Liver (tissue), 9 donors: ENCODE measurements around the gene ATP2B2. TPM values are rescaled to one million over a fixed set of nuclear protein-coding genes. Genes with fewer than 3 reads are reported as not detected.

Source experiments
- DNase-seq: peaks from one replicate; pipeline ENCODE4 v3.0.0-alpha.2; 2017; ENCODE audit warnings: low spot score
- H3K27ac ChIP-seq, 2 donors: one replicate each; pipeline ENCODE4 v1.7.0; 2013; ENCODE audit warnings: inconsistent platforms in 2 of 2, low read length in 2 of 2, control low read depth in 1 of 2, low read depth in 1 of 2, mild to moderate bottlenecking in 1 of 2
- H3K27me3 ChIP-seq, 4 donors: one replicate each; pipeline versions ENCODE4 v1.6.1 to v1.7.0; 2013; ENCODE audit warnings: low read length in 3 of 4, inconsistent platforms in 1 of 4, mild to moderate bottlenecking in 1 of 4, moderate library complexity in 1 of 4; ENCODE audit not compliant: control insufficient read depth in 4 of 4, insufficient read depth in 4 of 4
- H3K36me3 ChIP-seq, 4 donors: one replicate each; pipeline versions ENCODE4 v1.6.1 to v1.7.0; 2013; ENCODE audit warnings: low read length in 3 of 4, mild to moderate bottlenecking in 3 of 4, low read depth in 1 of 4, moderate library complexity in 1 of 4; ENCODE audit not compliant: control insufficient read depth in 4 of 4, insufficient read depth in 3 of 4
- H3K4me1 ChIP-seq, 4 donors: one replicate each; pipeline versions ENCODE4 v1.6.1 to v1.7.0; 2013; ENCODE audit warnings: low read length in 3 of 4, mild to moderate bottlenecking in 3 of 4, moderate library complexity in 1 of 4; ENCODE audit not compliant: control insufficient read depth in 4 of 4, insufficient read depth in 4 of 4
- H3K4me3 ChIP-seq, 3 donors: one replicate each; pipeline versions ENCODE4 v1.6.1 to v1.7.0; 2013; ENCODE audit warnings: low read length in 3 of 3, control low read depth in 1 of 3, low read depth in 1 of 3, mild to moderate bottlenecking in 1 of 3
- H3K9ac ChIP-seq, 2 donors: one replicate each; pipeline ENCODE4 v1.7.0; 2013; ENCODE audit warnings: low read length in 2 of 2, mild to moderate bottlenecking in 2 of 2, moderate library complexity in 2 of 2, control low read depth in 1 of 2, low read depth in 1 of 2
- H3K9me3 ChIP-seq, 4 donors: one replicate each; pipeline versions ENCODE4 v1.6.1 to v1.7.0; 2013; ENCODE audit warnings: low read length in 3 of 4; ENCODE audit not compliant: control insufficient read depth in 4 of 4
- EGR1 ChIP-seq, 2 donors: IDR thresholded peaks; 2 replicates each; pipeline ENCODE4 v1.6.1; 2016 to 2018; ENCODE audit warnings: antibody characterized with exemption in 2 of 2, low read depth in 2 of 2
- FOXA1 ChIP-seq: IDR thresholded peaks from 2 replicates; pipeline ENCODE4 v1.6.1; 2016; ENCODE audit warnings: antibody characterized with exemption
- FOXA2 ChIP-seq: IDR thresholded peaks from 2 replicates; pipeline ENCODE4 v1.6.1; 2016; ENCODE audit warnings: antibody characterized with exemption
- HNF4A ChIP-seq, 2 donors: conservative IDR thresholded peaks; 2 replicates each; pipeline ENCODE4 v1.6.1; 2016; ENCODE audit warnings: antibody characterized with exemption in 2 of 2, mild to moderate bottlenecking in 2 of 2
- HNF4G ChIP-seq: IDR thresholded peaks from 2 replicates; pipeline ENCODE4 v1.6.1; 2016; ENCODE audit warnings: antibody characterized with exemption
- NR2F2 ChIP-seq: IDR thresholded peaks from 2 replicates; pipeline ENCODE4 v1.6.1; 2016; ENCODE audit warnings: antibody characterized with exemption
- RAD21 ChIP-seq, 2 donors: IDR thresholded peaks; 2 replicates each; pipeline ENCODE4 v1.6.1; 2016; ENCODE audit warnings: antibody characterized with exemption in 2 of 2, mild to moderate bottlenecking in 2 of 2
- RXRA ChIP-seq, 2 donors: IDR thresholded peaks; 2 replicates each; pipeline ENCODE4 v1.6.1; 2017 to 2018; ENCODE audit warnings: antibody characterized with exemption in 2 of 2, mild to moderate bottlenecking in 1 of 2
- SP1 ChIP-seq: IDR thresholded peaks from 2 replicates; pipeline ENCODE4 v1.6.1; 2018; ENCODE audit warnings: antibody characterized with exemption, mild to moderate bottlenecking
- TAF1 ChIP-seq: conservative IDR thresholded peaks from 2 replicates; pipeline ENCODE4 v1.6.1; 2016; ENCODE audit warnings: antibody characterized with exemption, mild to moderate bottlenecking
- YY1 ChIP-seq: IDR thresholded peaks from 2 replicates; pipeline ENCODE4 v1.6.1; 2016; ENCODE audit warnings: antibody characterized with exemption, mild to moderate bottlenecking
- WGBS: extraction: QIAGEN DNeasy Blood & Tissue Kit; methylation state at CpG from one replicate; pipeline ENCODE4 v1.1.7; 2013; 5-methylcytosine and 5-hydroxymethylcytosine counted together
- polyA plus RNA-seq, 2 donors: library from polyadenylated mRNA; stranded (reverse) in 1 of 2; unstranded in 1 of 2; fragments of 200-250 nt in 1 of 2; fragments of >200 nt in 1 of 2; fragmentation: Nextera tagmentation in 1 of 2; extraction: Ambion mirVana in 1 of 2; gene quantifications; one replicate each; pipeline versions ENCODE4 v1.2.1 to v1.2.3, GENCODE V29; 2013 to 2015
- total RNA-seq, 2 donors: library from RNA; depleted of rRNA; stranded (reverse); fragments of >200 nt; gene quantifications; one replicate each; pipeline ENCODE4 v1.2.3, GENCODE V29; 2014
- TF ChIP-seq, protein P1 (sequence below): IDR thresholded peaks from 2 replicates; pipeline ENCODE4 v1.6.1; 2016; ENCODE audit warnings: antibody characterized with exemption, mild to moderate bottlenecking
- TF ChIP-seq, protein P2 (sequence below): IDR thresholded peaks from 2 replicates; pipeline ENCODE4 v1.6.1; 2016; ENCODE audit warnings: antibody characterized with exemption
- TF ChIP-seq, protein P3 (sequence below): IDR thresholded peaks from 2 replicates; pipeline ENCODE4 v1.6.1; 2016; ENCODE audit warnings: antibody characterized with exemption
- TF ChIP-seq, protein P4 (sequence below): IDR thresholded peaks from 2 replicates; pipeline ENCODE4 v1.6.1; 2016; ENCODE audit warnings: antibody characterized with exemption
- donor health status: healthy.
- donor health status: healthy.
- donor health status: healthy.
- donor health status: healthy.
- donor health status: healthy.

The ATP2B2 gene
- total and polyA plus RNA-seq, 4 donors = 10.4 to 27.8 (median 20.7) TPM

DNA sequence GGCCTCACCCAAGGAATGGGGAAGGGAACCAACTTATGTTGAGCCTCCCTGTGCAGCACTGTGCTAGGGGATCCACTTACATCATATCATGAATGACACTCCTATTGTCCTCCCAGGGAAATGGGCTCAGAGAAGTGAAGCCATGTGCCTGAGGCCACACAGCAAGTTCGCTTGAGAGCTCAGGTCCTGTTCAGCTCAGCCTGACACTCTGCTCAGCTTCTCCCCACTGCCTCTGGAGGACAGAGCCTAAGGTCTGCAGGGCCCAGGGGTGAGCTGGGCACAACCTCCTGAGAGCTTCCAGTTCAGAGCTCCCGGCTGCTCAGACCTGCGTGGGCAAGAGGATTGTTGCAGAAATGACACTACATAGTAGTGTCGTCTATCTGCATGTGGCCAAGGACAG lies 108.5 kb downstream of the ATP2B2 start:
- H3K4me1 ChIP-seq = no peaks in the 10 kb centered on the region
- peaks cover 2 to 67% (median 46%) of the 10 kb centered on the region in 4 donors for H3K36me3 ChIP-seq
- no peak overlapping the region for H3K27ac ChIP-seq
- TF ChIP-seq RXRA (IDR thresholded peaks at IDR 0.05) = no peak
- TF ChIP-seq, protein P1, sequence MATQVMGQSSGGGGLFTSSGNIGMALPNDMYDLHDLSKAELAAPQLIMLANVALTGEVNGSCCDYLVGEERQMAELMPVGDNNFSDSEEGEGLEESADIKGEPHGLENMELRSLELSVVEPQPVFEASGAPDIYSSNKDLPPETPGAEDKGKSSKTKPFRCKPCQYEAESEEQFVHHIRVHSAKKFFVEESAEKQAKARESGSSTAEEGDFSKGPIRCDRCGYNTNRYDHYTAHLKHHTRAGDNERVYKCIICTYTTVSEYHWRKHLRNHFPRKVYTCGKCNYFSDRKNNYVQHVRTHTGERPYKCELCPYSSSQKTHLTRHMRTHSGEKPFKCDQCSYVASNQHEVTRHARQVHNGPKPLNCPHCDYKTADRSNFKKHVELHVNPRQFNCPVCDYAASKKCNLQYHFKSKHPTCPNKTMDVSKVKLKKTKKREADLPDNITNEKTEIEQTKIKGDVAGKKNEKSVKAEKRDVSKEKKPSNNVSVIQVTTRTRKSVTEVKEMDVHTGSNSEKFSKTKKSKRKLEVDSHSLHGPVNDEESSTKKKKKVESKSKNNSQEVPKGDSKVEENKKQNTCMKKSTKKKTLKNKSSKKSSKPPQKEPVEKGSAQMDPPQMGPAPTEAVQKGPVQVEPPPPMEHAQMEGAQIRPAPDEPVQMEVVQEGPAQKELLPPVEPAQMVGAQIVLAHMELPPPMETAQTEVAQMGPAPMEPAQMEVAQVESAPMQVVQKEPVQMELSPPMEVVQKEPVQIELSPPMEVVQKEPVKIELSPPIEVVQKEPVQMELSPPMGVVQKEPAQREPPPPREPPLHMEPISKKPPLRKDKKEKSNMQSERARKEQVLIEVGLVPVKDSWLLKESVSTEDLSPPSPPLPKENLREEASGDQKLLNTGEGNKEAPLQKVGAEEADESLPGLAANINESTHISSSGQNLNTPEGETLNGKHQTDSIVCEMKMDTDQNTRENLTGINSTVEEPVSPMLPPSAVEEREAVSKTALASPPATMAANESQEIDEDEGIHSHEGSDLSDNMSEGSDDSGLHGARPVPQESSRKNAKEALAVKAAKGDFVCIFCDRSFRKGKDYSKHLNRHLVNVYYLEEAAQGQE = no peak
- TF ChIP-seq HNF4G = no peak
- TF ChIP-seq, protein P2, sequence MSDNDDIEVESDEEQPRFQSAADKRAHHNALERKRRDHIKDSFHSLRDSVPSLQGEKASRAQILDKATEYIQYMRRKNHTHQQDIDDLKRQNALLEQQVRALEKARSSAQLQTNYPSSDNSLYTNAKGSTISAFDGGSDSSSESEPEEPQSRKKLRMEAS = no peak
- TF ChIP-seq TAF1 = no peak
- TF ChIP-seq FOXA2 = no peak
- TF ChIP-seq RAD21 (IDR thresholded peaks at IDR 0.05) = no peak
- no peak for TF ChIP-seq FOXA1
- DNase-seq = no peak
- H3K27me3 ChIP-seq = no peaks in the 10 kb centered on the region
- H3K9me3 ChIP-seq = no peaks in the 10 kb centered on the region
- H3K9ac ChIP-seq = no peak overlapping the region
- no peak overlapping the region for H3K4me3 ChIP-seq
- WGBS = 93% methylated on average over 4 of the region's 4 CpGs

DNA sequence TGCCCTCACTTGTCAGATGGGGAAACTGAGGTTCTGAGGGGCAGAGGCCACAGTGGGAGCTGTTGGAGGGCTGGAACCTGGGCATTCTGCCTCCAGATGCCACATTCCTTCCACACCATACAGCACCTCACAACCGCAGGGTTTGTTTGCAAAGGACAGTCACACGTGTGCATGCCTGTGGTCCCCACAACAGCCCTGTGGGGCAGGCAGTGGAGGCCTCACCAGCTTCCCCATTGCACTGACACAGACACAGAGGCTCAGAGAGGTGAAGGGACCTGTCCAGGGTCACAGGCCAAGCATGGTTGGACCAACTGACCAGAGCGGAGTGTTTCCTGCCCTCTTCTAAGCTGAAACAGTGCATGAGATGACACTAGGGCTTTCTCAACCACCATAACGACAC lies 109.3 kb downstream of the ATP2B2 start:
- Histone ChIP-seq H3K36me3 (peaks cover 2 to 62% (median 42%) of the 10 kb centered on the region in 4 donors), H3K4me1 (no peaks in the 10 kb centered on the region), H3K27me3 (no peaks in the 10 kb centered on the region), H3K9me3 (no peaks in the 10 kb centered on the region), H3K4me3 (no peak overlapping the region), H3K27ac (no peak overlapping the region), H3K9ac (no peak overlapping the region)
- no peak for DNase-seq
- TF ChIP-seq RXRA (IDR thresholded peaks at IDR 0.05) (no peak), FOXA2 (no peak), EGR1 (IDR thresholded peaks at IDR 0.05; ENCODE audit: low read depth in 2 of 2) (no peak), SP1 (no peak)
- TF ChIP-seq, protein P2 = no peak
- TF ChIP-seq, protein P1 = no peak
- 88% methylated on average over 4 of the region's 4 CpGs for WGBS

DNA sequence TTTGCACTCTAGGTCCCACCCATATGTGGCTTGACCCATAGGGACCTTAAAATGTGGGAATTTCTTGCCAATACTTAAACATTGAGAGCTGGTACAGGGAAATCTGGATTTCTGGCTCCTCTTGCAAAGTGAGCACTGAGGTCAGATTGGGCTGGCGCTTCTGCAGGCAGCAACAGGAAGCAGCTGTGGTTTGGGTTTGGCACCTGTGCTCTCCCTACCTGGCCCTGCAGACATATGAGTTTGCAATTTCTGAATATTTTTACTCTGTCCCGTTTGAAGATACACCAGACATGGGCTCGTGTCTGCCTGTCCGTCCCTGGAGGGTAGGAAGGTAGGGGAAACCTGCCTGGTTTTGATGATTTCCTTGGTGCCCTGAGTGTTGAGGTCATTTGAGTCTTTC lies 109.7 kb downstream of the ATP2B2 start:
- peaks cover 2 to 61% (median 40%) of the 10 kb centered on the region in 4 donors for H3K36me3 ChIP-seq
- H3K4me3 ChIP-seq = no peak overlapping the region
- no peak for DNase-seq
- H3K4me1 ChIP-seq = no peaks in the 10 kb centered on the region
- WGBS = 80% methylated on average over 4 of the region's 4 CpGs
- no peaks in the 10 kb centered on the region for H3K9me3 ChIP-seq
- no peaks in the 10 kb centered on the region for H3K27me3 ChIP-seq
- no peak overlapping the region for H3K27ac ChIP-seq
- no peak overlapping the region for H3K9ac ChIP-seq
- TF ChIP-seq, protein P2 = no peak
- TF ChIP-seq, protein P3, sequence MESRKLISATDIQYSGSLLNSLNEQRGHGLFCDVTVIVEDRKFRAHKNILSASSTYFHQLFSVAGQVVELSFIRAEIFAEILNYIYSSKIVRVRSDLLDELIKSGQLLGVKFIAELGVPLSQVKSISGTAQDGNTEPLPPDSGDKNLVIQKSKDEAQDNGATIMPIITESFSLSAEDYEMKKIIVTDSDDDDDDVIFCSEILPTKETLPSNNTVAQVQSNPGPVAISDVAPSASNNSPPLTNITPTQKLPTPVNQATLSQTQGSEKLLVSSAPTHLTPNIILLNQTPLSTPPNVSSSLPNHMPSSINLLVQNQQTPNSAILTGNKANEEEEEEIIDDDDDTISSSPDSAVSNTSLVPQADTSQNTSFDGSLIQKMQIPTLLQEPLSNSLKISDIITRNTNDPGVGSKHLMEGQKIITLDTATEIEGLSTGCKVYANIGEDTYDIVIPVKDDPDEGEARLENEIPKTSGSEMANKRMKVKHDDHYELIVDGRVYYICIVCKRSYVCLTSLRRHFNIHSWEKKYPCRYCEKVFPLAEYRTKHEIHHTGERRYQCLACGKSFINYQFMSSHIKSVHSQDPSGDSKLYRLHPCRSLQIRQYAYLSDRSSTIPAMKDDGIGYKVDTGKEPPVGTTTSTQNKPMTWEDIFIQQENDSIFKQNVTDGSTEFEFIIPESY = no peak
- TF ChIP-seq RAD21 (IDR thresholded peaks at IDR 0.05) (no peak), RXRA (IDR thresholded peaks at IDR 0.05) (no peak), FOXA2 (no peak), HNF4G (no peak), HNF4A (conservative IDR thresholded peaks at IDR 0.05) (no peak), NR2F2 (no peak), YY1 (no peak), EGR1 (IDR thresholded peaks at IDR 0.05; ENCODE audit: low read depth in 2 of 2) (no peak), SP1 (no peak), FOXA1 (no peak)
- TF ChIP-seq, protein P4, sequence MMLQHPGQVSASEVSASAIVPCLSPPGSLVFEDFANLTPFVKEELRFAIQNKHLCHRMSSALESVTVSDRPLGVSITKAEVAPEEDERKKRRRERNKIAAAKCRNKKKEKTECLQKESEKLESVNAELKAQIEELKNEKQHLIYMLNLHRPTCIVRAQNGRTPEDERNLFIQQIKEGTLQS = no peak
